ENCODE results near the gene LRPAP1. TPM values are rescaled to one million over a fixed set of nuclear protein-coding genes. Genes with fewer than 3 reads are reported as not detected.

The LRPAP1 gene
- total RNA-seq, 4 donors from 2014 or later, result 76.6 to 166 (median 126) TPM

DNA sequence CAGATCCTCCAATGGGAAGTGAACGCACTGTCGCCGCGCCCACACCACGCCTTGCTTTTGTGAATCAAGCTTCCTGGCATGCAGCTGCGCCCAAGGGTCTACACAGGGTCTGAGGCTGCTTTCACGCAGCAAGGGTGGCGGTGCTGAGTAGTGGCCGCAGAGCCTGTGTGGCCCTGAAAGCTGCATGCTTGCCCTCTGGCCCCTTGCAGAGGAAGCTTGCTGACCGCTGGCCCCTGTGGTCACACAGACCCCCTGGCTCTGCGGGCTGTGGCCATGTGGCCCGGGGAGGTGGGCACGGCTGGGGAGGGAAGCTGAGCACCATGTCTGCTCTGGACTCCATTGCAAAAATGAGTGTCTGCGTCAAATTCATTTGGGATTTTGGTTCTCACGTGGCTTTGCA, 60.3 kb downstream of the LRPAP1 start:
- Histone ChIP-seq H3K36me3 (no peaks in the 10 kb centered on the region), H3K27me3 (peaks cover 0 to 84% (median 0%) of the 10 kb centered on the region in 4 donors), H3K27ac (no peak overlapping the region), H3K4me1 (peaks cover 0 to 14% (median 4%) of the 10 kb centered on the region in 3 donors), H3K4me3 (no peak overlapping the region), H3K9me3 (no peaks in the 10 kb centered on the region)
- intact Hi-C loops (cut with DNase I), result no loop called here
- TF ChIP-seq POLR2A (IDR thresholded peaks at IDR 0.05), result no peak
- WGBS, 2 donors, result 80 to 95% methylated on average over 6 to 12 of the region's 15 CpGs
- no peak for DNase-seq

DNA sequence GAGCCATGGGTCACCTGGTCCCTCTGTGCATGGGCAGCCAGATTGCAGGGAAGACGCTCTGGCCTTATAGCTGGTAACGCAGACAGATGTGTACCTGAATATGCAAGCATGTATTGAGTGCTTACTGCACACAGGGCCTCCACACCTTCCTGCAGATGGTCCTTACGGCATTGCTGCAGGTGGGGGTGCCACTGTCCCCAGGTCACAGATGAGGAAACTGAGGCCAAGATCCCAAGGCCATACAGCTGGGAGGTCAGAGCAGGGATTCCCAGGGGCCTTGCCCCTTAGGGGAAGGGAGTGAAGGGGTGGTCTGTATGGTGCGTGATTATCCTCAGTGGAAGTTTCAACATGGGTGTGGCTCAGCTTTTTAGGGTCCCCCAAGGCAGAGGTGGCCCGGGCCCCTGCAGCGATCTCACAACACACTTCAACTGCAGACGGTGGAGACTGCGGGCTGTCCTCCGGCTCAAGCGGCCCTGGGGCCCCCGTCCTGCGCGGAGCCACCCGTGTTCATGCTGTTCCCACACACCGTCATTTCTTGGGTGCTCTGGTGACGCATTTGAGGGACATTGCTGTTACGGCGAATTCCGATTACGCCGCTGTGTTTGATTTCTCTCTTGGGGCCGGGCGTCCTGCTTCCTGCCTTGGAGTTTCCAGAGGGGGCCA, 61.0 kb downstream of the LRPAP1 start:
- 94% methylated on average over 16 to 18 of the region's 23 CpGs for WGBS, 2 donors
- Histone ChIP-seq H3K36me3 (no peaks in the 10 kb centered on the region), H3K4me1 (peaks cover 0 to 14% (median 4%) of the 10 kb centered on the region in 3 donors), H3K9me3 (no peaks in the 10 kb centered on the region), H3K27ac (no peak overlapping the region), H3K4me3 (no peak overlapping the region), H3K27me3 (peaks cover 0 to 84% (median 0%) of the 10 kb centered on the region in 4 donors)
- DNase-seq, result no peak
- no peak for TF ChIP-seq POLR2A (IDR thresholded peaks at IDR 0.05)
- TF ChIP-seq, protein P1, sequence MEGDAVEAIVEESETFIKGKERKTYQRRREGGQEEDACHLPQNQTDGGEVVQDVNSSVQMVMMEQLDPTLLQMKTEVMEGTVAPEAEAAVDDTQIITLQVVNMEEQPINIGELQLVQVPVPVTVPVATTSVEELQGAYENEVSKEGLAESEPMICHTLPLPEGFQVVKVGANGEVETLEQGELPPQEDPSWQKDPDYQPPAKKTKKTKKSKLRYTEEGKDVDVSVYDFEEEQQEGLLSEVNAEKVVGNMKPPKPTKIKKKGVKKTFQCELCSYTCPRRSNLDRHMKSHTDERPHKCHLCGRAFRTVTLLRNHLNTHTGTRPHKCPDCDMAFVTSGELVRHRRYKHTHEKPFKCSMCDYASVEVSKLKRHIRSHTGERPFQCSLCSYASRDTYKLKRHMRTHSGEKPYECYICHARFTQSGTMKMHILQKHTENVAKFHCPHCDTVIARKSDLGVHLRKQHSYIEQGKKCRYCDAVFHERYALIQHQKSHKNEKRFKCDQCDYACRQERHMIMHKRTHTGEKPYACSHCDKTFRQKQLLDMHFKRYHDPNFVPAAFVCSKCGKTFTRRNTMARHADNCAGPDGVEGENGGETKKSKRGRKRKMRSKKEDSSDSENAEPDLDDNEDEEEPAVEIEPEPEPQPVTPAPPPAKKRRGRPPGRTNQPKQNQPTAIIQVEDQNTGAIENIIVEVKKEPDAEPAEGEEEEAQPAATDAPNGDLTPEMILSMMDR (IDR thresholded peaks at IDR 0.05), result no peak
- intact Hi-C loops (cut with DNase I), result no loop called here

DNA sequence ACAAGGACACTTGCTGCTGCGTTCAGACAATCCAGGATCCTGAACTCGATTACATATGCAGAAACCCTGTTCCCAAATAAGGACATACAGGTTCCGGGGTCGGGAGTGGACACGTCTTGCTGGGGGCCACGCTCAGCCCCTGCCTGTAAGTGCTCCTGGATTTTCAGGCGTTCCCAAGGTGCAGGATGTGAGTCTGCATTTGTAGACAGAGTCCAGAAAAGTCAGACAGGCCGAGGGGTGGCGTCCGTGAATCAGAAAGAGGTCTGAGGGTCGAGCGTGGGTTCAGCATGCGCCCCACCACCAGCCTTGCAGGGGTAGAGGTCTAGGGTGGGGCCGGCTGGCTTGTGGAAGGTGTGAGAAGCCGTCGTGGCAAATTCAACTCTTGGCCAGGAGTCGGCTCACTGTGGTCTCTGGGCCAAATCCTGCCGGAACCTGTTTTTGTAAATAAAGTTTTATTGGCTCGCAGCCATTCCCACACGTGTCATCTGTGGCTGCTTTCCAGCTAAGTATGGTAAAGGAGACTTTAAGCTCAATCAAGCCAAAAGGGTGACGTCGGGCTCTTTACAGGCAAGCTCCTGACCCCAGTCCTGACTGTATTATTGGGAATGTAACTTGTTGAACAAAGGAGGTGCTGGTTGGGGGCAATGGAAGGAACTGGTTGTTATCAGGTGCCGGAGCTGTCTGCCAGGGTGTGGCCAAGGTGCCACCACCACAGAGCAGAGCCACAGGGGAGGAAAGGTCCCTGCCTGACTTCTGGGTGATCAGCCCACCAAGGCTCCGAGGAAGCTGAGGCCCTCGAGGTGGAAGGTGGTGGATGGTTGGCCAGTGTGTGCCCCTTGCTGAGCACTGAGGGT, 61.8 kb downstream of the LRPAP1 start:
- no peak for TF ChIP-seq POLR2A (IDR thresholded peaks at IDR 0.05)
- TF ChIP-seq, protein P1 (IDR thresholded peaks at IDR 0.05), result no peak
- Histone ChIP-seq H3K9me3 (no peaks in the 10 kb centered on the region), H3K4me3 (no peak overlapping the region), H3K36me3 (no peaks in the 10 kb centered on the region), H3K27ac (no peak overlapping the region), H3K27me3 (peaks cover 0 to 84% (median 0%) of the 10 kb centered on the region in 4 donors), H3K4me1 (peaks cover 0 to 14% (median 4%) of the 10 kb centered on the region in 3 donors)
- no peak for DNase-seq
- intact Hi-C loops (cut with DNase I), result no loop called here
- WGBS, 2 donors, result 37 to 48% methylated on average over 17 to 23 of the region's 25 CpGs

DNA sequence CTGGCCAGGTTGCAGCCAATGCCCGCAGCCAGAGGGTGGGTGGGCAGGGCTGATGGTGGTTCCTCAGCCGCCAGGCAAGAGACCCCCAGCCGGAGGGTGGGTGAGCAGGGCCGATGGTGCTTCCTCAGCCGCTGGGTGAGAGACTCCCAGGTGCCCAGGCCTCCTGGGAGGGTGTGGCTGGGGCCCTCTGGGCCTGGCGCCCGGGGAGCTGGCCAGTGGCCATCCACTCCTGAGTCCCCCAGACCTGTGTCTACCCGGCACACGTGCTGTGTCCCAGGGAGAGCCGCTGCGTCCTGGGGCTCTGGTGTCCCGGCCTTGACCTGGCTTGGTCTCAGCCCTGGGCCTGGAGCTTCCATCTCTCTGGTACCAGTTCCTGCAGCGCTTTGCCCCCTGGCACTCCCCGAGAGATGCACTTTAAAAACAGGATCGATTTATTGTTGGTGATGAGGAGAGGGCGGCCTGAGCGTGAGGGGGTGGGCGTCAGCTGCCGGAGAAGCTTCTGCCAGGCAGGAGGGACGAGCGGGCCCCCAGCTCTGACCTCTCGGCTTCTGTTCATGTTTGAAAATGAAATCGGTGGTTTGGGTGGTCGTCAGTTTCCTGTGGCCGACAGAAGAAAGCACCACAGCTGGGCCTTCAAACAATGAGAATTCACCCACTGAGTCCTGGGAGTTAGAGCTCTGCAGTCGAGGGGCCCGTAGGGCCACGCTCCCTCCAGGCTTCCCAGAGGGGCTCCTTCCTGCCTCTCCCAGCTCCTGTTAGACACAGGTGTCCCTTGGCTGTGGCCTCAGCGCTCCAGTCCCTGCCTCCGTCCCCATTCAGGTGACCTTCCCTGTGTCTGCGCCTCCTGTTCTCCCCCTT, 62.6 kb downstream of the LRPAP1 start:
- no peak for DNase-seq
- 75 to 89% methylated on average over 7 to 12 of the region's 31 CpGs for WGBS, 2 donors
- peaks cover 0 to 84% (median 0%) of the 10 kb centered on the region in 4 donors for H3K27me3 ChIP-seq
- no peaks in the 10 kb centered on the region for H3K36me3 ChIP-seq
- intact Hi-C loops (cut with DNase I), result no loop called here
- H3K4me3 ChIP-seq, result no peak overlapping the region
- H3K4me1 ChIP-seq, result peaks cover 0 to 14% (median 4%) of the 10 kb centered on the region in 3 donors
- no peaks in the 10 kb centered on the region for H3K9me3 ChIP-seq
- no peak for TF ChIP-seq POLR2A (IDR thresholded peaks at IDR 0.05)
- TF ChIP-seq, protein P1 (IDR thresholded peaks at IDR 0.05), result no peak
- H3K27ac ChIP-seq, result no peak overlapping the region

DNA sequence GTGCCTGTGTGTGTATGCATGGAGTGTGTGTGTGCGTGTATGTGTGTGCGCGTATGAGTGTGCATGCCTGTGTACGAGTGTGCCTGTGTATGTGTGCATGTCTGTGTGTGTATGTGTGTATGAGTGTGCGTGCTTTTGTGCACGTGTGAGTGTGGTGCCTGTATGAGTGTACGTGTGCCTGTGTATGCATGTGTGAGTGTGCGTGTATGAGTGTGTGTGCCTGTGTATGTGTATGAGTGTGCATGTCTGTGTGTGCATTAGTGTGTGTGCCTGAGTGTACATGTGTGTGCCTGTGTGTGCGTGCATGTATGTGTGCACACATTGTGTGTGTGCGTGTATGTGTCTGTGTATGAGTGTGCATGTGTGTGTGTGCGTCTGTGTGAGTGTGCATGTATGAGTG, 63.4 kb downstream of the LRPAP1 start:
- no peak for DNase-seq
- H3K27ac ChIP-seq, result no peak overlapping the region
- no peaks in the 10 kb centered on the region for H3K9me3 ChIP-seq
- H3K4me1 ChIP-seq, result peaks cover under 1 to 16% (median 4%) of the 10 kb centered on the region in 3 donors
- TF ChIP-seq POLR2A (IDR thresholded peaks at IDR 0.05), result no peak
- TF ChIP-seq, protein P1 (IDR thresholded peaks at IDR 0.05), result no peak
- H3K36me3 ChIP-seq, result no peaks in the 10 kb centered on the region
- H3K4me3 ChIP-seq, result no peak overlapping the region
- intact Hi-C loops (cut with DNase I), result no loop called here
- H3K27me3 ChIP-seq, result peaks cover 0 to 84% (median 4%) of the 10 kb centered on the region in 4 donors
- 91 to 96% methylated on average over 10 to 11 of the region's 11 CpGs for WGBS, 2 donors

Measured in esophagus squamous epithelium (tissue), 5 donors.